ENCODE results near the gene DEF6. TPM values are rescaled to one million over a fixed set of nuclear protein-coding genes. Genes with fewer than 3 reads are reported as not detected.

Gene DEF6
- total and polyA plus RNA-seq, 2 of the 13 experiments (the other 11 are each of a cell fraction or from before 2014, with no cell fraction given): 5.2 to 10.0 TPM

DNA sequence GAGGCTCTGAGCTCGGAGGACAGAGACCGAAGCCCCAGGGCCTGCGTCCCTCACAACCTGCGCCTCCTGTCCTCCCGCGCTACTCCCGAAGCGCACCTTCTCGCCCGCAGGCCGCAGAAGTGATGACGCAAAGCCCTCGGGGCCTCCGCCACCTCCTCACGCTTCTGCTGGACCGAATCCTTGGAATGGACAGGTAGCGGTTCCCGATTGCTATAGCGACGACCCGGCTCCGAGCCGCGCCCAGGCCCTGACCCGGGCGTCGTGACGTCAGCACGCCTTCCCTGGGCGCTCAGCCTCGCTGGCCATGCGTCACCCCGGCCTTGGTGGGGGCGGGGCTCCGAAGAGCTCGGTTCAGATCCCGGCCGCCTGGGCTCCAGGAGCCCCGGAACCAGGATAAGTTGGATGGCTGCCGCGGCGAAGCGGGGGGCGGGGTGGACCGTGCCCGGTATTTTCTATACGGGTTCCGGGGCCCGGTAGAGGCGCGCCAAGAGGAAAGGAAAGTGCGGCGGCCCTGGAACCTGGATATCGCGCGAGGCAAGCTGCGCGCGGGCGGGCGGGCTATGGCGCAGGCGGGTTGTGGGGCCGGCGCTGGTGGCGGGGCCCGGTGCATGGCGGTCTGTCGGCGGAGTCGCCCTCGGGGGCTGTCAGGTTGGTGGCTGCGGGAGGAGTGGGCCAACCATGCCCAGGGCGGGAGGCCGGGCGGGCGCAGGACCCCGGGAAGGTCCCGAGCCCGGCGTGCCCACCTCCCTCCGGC lies 38.2 kb upstream of the DEF6 start, which contains the start of gene ZNF76 (continued):
- TF ChIP-seq, protein P1, sequence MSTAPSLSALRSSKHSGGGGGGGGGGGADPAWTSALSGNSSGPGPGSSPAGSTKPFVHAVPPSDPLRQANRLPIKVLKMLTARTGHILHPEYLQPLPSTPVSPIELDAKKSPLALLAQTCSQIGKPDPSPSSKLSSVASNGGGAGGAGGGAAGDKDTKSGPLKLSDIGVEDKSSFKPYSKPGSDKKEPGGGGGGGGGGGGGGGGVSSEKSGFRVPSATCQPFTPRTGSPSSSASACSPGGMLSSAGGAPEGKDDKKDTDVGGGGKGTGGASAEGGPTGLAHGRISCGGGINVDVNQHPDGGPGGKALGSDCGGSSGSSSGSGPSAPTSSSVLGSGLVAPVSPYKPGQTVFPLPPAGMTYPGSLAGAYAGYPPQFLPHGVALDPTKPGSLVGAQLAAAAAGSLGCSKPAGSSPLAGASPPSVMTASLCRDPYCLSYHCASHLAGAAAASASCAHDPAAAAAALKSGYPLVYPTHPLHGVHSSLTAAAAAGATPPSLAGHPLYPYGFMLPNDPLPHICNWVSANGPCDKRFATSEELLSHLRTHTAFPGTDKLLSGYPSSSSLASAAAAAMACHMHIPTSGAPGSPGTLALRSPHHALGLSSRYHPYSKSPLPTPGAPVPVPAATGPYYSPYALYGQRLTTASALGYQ (CRISPR knock-in tag; IDR thresholded peaks at IDR 0.05): peak; percentile 95
- peak; percentile 95 for TF ChIP-seq MEIS1 (CRISPR knock-in tag; IDR thresholded peaks at IDR 0.05; ENCODE audit: borderline replicate concordance)
- TF ChIP-seq NAIF1 (CRISPR knock-in tag; IDR thresholded peaks at IDR 0.05; ENCODE audit: borderline replicate concordance): peak; percentile 77; the same call in 1 of the 2 replicates
- peak; percentile 98 for TF ChIP-seq RBFOX2 (IDR thresholded peaks at IDR 0.05; ENCODE audit: low read depth, low read length)
- peak; percentile 74 for TF ChIP-seq RARA (CRISPR knock-in tag; IDR thresholded peaks at IDR 0.05)
- TF ChIP-seq XBP1 (CRISPR knock-in tag; IDR thresholded peaks at IDR 0.05): peak; percentile 49; the same call in 1 of the 2 replicates
- peak; percentile 67 for TF ChIP-seq ZNF451 (CRISPR knock-in tag; IDR thresholded peaks at IDR 0.05)
- no peak; the same call in 1 of the 2 replicates for TF ChIP-seq KDM5A (IDR thresholded peaks at IDR 0.05; ENCODE audit: borderline replicate concordance, low read length)
- 0 out of 2 replicates have a peak, but pooled peaks have one; percentile 55 for TF ChIP-seq ZBTB39 (CRISPR knock-in tag; IDR thresholded peaks at IDR 0.05)
- TF ChIP-seq, protein P2, sequence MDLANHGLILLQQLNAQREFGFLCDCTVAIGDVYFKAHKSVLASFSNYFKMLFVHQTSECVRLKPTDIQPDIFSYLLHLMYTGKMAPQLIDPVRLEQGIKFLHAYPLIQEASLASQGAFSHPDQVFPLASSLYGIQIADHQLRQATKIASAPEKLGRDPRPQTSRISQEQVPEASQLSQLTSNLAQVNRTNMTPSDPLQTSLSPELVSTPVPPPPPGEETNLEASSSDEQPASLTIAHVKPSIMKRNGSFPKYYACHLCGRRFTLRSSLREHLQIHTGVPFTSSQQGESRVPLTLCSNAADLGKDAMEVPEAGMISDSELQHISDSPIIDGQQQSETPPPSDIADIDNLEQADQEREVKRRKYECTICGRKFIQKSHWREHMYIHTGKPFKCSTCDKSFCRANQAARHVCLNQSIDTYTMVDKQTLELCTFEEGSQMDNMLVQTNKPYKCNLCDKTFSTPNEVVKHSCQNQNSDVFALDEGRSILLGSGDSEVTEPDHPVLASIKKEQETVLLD (CRISPR knock-in tag; IDR thresholded peaks at IDR 0.05; ENCODE audit: low read depth): peak; percentile 97
- TF ChIP-seq NCOA1 (CRISPR knock-in tag; IDR thresholded peaks at IDR 0.05): no peak
- TF ChIP-seq SIX1 (CRISPR knock-in tag; IDR thresholded peaks at IDR 0.05; ENCODE audit: borderline replicate concordance): peak; percentile 53; the same call in 1 of the 2 replicates
- TF ChIP-seq ZMYM3 (CRISPR knock-in tag; IDR thresholded peaks at IDR 0.05): no peak; the same call in 1 of the 2 replicates
- peak; percentile 89 for TF ChIP-seq GABPB1 (CRISPR knock-in tag; IDR thresholded peaks at IDR 0.05)
- peak; percentile 70; the same call in 1 of the 2 replicates for TF ChIP-seq ZSCAN9 (CRISPR knock-in tag; IDR thresholded peaks at IDR 0.05; ENCODE audit: borderline replicate concordance)
- TF ChIP-seq MEIS2 (CRISPR knock-in tag; IDR thresholded peaks at IDR 0.05): peak; percentile 81
- no peak; the same call in 1 of the 2 replicates for TF ChIP-seq GZF1 (CRISPR knock-in tag; IDR thresholded peaks at IDR 0.05)
- TF ChIP-seq ZNF513 (CRISPR knock-in tag; conservative IDR thresholded peaks at IDR 0.05): 0 out of 2 replicates have a peak, but pooled peaks have one; percentile 76
- TF ChIP-seq, protein P3, sequence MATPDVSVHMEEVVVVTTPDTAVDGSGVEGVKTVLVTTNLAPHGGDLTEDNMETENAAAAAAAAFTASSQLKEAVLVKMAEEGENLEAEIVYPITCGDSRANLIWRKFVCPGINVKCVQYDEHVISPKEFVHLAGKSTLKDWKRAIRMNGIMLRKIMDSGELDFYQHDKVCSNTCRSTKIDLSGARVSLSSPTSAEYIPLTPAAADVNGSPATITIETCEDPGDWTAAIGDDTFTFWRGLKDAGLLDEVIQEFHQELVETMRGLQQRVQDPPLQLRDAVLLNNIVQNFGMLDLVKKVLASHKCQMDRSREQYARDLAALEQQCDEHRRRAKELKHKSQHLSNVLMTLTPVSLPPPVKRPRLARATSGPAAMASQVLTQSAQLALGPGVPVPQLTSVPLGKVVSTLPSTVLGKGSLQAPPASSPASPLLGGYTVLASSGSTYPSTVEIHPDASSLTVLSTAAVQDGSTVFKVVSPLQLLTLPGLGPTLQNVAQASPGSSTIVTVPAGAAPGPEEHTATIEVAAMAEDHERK (CRISPR knock-in tag; IDR thresholded peaks at IDR 0.05; ENCODE audit: low read depth): peak; percentile 96
- TF ChIP-seq ZNF264 (CRISPR knock-in tag; IDR thresholded peaks at IDR 0.05): peak; percentile 84
- TF ChIP-seq ZEB1 (IDR thresholded peaks at IDR 0.05; ENCODE audit: insufficient replicate concordance, low read depth): peak; percentile 83

Data from HepG2 (cell line).